NB4 (cell line): ENCODE measurements around the gene COG5.

ENCODE experiments used
- MYC ChIP-seq: IDR thresholded peaks from 2 replicates; pipeline ENCODE4 v1.6.1; 2011; ENCODE audit warnings: low read depth, low read length
- POLR2A ChIP-seq: IDR thresholded peaks from 2 replicates; pipeline ENCODE4 v1.6.1; 2011; ENCODE audit warnings: mild to moderate bottlenecking; ENCODE audit not compliant: insufficient read length; ENCODE audit errors: extremely low read depth
- TF ChIP-seq, protein P1 (sequence below): IDR thresholded peaks from one replicate; pipeline ENCODE4 v1.5.1; 2012; ENCODE audit warnings: low read depth, low read length
- TF ChIP-seq, protein P2 (sequence below): IDR thresholded peaks from 2 replicates; pipeline ENCODE4 v1.6.1; 2011; ENCODE audit warnings: low read depth, low read length

DNA sequence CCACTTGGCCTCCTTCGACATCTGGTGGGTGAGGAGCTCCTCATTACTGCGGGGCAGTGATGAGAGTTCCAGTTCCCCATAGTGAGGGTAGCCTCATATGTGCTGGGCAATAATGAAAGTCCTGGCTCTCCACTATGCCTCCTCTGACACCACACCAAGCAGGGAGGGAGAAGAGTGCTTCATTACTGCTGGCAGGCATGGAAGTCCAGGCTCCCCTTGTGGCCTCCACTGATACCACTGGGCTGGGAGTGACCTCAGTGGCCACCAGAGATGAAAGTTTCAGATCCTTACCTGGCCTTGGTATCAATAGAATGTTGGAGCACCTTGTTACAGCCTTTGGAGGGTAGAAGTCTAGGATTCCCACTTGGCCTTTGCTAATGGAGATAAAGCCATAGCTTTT lies 6.6 kb upstream of the COG5 start:
- TF ChIP-seq, protein P1, sequence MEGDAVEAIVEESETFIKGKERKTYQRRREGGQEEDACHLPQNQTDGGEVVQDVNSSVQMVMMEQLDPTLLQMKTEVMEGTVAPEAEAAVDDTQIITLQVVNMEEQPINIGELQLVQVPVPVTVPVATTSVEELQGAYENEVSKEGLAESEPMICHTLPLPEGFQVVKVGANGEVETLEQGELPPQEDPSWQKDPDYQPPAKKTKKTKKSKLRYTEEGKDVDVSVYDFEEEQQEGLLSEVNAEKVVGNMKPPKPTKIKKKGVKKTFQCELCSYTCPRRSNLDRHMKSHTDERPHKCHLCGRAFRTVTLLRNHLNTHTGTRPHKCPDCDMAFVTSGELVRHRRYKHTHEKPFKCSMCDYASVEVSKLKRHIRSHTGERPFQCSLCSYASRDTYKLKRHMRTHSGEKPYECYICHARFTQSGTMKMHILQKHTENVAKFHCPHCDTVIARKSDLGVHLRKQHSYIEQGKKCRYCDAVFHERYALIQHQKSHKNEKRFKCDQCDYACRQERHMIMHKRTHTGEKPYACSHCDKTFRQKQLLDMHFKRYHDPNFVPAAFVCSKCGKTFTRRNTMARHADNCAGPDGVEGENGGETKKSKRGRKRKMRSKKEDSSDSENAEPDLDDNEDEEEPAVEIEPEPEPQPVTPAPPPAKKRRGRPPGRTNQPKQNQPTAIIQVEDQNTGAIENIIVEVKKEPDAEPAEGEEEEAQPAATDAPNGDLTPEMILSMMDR, result no peak
- TF ChIP-seq, protein P2, sequence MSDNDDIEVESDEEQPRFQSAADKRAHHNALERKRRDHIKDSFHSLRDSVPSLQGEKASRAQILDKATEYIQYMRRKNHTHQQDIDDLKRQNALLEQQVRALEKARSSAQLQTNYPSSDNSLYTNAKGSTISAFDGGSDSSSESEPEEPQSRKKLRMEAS, result no peak
- no peak for TF ChIP-seq POLR2A
- no peak for TF ChIP-seq MYC
